Umbilical cord (tissue), 2 donors: Measurements from ENCODE around the gene CD320. TPM values are rescaled to one million over a fixed set of nuclear protein-coding genes. Genes with fewer than 3 reads are reported as not detected.
"Not testable (repeated sequence)": the region's sequence is repeated elsewhere in the genome, so short reads cannot be mapped to it uniquely, and the experiment has no call there.

Experiments
- DNase-seq: peaks from one replicate; pipeline ENCODE4 v3.0.0-alpha.2; 2015; ENCODE audit warnings: low spot score
- total RNA-seq: library from RNA; depleted of rRNA; stranded (reverse); fragments of >200 nt; gene quantifications from one replicate; pipeline ENCODE4 v1.2.3, GENCODE V29; 2014; ENCODE audit warnings: low replicate concordance; ENCODE audit not compliant: insufficient read depth

The CD320 gene
- 4.1 TPM for total RNA-seq

DNA sequence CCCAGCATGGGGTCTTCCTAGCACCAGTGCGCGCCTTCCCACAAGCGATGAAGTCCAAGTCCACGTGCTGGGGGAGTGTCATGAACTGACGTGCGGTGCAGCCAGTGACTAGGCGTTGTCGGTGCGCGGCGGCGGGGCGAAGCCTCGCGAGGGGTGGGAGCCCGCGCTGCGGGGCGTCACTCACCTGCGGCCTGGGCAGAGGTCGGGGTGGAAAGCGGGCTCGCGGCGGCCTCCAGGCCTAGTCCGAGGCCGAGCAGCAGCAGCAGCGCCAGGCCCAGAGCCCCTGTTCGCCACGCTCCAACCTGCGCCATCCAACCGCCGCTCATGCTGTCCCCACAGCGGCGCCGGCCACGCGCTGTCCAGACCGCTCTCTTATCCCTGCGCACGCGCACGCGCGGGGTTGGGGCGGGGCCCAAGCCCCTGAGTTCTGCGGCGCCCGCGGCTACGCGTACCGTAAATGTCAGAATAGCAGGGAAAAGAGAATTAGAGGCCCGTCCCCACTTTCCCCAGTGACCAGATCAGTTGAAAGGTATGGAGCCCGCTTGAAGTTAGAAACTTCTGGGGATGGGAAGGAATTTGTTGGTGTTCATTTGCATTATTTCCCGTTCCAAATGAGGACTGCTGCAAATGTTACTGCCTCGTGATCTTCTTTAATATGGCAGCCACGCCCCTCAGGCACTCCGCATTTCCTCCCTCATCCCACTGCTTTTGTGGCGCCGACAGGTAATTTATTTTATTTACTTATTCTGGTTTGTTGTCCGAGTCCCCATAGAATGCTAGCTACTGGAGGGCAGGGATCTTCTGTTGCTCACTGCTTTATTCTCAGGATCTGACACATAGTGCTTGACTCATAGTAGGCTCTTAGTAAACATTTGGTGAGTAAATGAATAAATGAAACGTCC, at the start of gene CD320:
Gene CD320, minus strand, starts transcription at position 394 of the 902 bp plus-strand sequence. Its CDS starts 68 bp downstream, at position 326.
- peak; percentile 93 for DNase-seq

DNA sequence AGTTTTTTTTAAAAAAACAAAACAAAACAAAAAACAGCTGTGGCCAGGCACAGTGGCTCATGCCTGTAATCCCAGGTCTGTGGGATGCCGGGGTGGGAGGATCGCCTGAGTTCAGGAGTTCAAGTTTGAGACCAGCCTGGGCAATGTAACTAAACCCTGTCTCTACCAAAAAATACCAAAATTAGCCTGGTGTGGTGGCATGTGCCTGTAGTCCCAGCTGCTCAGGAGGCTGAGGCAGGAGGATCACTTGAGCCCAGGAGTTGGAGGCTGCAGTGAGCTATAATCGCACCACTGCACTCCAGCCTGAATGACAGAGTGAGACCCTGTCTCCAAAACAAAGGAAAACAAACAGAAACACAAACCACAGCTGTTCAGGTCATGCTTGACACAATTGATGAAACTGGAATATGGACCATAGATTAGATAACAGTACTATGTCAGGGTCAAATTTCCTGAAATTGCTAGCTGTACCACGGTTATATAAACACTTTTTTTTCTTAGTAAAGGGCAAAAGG, 48.9 kb upstream of the CD320 start:
- no peak for DNase-seq

DNA sequence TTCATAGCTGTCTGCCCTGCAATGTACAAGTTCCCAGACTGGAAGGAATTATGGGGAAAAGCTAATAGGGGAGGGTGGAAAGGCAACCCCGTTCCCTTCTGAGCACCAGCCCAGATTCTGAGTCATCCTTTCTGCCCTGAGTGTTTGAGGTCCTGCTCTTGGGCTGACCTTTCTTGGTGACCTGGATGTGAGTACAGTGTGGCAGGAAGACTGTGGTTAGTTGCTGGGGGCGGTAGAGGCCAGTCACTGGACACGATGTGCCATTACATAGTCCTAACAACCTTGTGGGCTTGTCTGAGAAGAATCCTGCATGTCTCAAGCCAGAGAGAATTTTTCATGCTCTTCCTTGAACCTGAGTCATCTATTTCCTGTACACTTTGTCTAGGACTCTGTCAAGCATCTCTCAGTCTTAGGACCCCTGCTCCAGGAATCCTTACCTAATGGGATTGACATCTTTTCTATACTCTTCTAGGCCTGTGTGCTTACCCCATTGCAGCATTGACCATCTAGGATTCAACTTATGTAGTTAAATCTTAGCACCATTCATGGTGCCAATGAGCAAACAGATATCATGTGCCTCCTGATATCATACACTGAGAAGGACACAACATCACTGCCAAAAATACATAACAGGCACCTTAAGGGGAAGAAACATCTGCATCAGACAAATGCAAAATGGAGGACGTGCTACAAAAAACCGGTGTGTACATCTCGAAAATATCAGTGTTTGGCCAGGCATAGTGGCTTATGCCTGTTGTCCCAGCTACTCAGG, 47.7 kb upstream of the CD320 start:
- DNase-seq = no peak

DNA sequence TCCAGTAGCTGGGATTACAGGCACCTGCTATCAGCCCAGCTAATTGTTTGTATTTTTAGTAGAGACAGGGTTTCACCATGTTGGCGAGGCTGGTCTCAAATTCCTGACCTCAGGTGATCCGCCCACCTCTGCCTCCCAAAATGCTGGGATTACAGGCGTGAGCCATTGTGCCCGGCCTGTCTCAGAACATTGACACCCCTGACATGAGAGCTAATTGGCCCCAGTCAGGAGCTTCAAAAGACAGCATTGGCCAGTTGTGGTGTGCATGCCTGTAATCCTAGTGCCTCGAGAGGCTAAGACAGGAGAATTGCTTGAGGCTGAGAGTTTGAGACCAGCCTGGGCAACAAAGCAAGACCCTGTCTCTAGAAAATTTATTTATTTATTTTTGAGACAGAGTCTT, 44.7 kb upstream of the CD320 start:
- DNase-seq = not testable (repeated sequence)

DNA sequence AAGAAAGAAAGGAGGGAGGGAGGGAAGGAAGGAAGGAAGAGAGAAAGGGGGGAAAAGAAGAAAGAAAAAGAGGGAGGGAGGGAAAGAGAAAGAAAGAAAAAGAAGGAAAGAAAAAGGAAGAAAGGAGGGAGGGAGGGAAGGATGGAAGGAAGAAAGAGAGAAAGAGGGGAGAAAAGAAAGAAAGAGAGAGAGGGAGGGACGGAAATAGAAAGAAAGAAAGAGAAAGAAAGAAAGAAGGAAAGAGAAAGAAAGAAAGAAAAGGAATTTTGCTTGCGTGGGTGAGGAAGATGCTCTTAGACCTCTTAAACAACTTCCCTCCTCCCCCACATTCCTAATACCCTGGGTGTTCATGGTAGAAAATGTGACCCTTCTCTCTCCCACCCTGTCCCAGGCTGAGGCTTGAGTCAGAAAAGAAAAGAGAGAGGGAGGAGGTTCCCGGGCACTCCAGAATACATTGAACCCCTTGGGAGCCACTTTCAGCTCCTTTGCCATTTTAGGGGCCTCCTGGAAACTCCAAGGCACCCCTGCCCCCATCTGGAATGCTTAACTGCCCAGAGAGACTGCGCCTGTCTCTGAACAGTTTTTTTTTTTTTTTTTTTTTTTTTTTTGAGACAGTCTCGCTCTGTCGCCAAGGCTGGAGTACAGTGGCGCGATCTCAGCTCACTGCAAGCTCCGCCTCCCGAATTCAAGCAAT, 44.1 kb upstream of the CD320 start:
- peak; percentile 65 for DNase-seq

DNA sequence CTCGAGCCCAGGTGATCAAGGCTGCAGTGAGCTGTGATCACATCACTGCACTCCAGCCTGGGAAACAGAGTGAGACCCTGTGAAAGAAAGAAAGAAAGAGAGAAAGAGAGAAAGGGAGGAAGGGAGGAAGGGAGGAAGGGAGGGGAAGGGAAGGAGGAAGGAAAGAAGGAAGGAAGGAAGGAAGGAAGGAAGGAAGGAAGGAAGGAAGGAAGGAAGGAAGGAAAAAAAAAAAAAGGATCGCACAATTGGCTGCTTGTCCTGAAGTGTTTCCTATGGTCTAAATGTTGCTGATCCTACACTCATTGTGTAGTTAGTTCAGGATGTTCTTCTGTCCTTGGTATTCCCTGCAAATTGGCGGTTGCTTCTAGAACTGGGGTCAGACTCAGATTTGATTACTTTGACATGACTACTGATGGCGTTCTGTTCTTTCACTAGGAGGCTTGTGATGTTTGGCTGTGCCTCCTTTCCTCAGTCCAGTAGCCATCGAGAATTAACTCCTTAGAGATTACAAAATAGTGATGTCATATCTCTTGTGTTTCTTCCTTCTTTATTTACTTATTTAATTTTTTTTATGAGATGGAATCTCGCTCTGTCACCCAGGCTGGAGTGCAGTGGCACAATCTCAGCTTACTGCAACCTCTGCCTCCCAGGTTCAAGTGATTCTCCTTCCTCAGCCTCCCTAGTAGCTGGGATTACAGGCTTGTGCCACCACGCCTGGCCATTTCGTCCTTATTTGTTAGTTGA, 41.6 kb upstream of the CD320 start:
- DNase-seq = not testable (repeated sequence)

DNA sequence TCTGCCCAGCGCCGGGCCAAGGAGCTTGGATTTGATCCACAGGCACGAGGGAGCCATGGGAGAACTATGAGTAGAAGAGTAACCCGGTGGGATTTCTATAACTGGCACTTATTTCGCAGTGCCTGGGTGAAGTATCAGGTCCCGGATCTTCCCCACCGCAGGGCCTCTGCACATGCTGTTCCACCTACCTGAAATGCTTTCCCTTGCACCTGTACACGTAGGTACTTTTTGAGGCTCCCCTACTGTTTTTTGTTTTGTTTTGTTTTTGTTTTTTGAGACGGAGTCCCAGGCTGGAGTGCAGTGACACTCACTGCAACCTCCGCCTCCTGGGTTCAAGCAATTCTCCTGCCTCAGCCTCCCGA, 35.3 kb upstream of the CD320 start:
- DNase-seq = no peak

DNA sequence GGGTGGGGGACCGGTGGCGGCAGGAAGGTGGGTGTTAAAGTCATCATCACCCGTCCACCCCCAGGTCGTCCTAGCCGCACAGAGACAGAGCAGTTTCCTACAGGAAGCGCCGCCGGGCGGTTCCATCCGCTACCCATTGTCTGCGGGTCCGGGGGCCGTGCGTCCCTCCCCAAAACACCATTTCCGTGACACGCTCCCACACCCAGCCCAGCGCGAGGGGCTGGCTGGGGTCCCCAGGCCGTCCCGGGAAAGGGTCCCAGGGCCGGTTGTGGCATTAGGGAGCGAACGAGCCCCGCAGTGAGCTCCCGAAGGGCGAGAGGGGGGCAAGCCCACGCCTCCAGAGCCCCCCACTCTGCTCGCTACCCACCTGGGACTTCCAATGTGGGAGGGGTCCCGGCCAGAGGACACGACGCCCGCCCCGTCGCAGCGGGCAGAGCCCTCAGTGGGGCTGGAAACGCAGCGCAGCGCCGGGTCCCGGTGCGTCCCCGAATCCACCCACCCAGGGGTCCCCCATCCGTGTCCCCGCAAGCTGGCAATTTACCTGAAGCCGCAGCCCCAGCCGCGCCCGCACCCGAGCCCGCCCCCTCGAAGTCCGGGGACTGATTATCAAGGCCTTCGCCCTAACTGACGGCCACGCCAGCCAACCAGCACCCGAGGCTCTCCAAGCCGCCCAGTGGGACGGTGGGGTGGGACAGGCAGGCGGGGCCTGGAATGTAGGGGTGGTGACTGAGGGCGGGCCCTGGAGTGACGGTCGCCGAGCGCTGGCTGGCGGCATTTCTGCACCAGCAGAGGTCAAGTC, 34.7 kb upstream of the CD320 start, which contains the start of gene KANK3:
Gene KANK3, minus strand, starts transcription at position 579 of the 799 bp plus-strand sequence. CDS start 5,434 bp downstream, outside the sequence.
- peak; percentile 91 for DNase-seq

DNA sequence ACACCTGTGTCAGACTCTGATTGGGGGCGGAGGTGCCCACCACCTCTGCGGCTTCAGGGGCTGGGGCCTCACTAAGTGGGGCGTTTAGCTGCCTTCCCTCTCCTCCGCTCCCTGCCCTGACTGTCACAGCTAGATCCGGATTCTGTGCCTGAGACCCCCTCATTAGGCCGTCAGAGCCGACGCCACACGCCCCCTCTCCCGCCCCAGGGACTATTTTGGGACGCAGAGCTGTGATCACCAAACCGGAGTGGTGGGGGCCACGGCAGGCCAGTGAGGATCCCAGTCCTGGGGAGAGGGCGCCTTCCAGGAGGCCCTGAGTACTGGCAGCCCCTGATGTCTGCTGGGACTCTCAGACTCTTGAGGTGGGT, 34.1 kb upstream of the CD320 start:
- no peak for DNase-seq

DNA sequence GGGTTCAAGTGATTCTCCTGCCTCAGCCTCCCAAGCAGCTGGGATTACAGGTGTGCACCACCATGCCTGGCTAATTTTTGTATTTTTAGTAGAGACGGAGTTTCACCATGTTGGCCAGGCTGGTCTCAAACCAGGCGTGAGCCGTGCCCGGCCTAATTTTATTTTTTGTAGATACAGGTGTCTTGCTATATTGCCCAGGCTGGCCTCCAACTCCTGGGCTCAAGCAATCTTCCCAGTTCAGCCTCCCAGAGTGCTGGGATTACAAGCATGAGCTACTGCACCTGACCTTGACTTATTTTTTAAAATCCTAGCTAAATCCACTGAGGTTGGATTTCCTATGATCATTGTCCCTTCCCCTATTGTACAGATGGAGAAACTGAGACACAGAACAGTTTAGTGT, 33.3 kb upstream of the CD320 start:
- not testable (repeated sequence) for DNase-seq

DNA sequence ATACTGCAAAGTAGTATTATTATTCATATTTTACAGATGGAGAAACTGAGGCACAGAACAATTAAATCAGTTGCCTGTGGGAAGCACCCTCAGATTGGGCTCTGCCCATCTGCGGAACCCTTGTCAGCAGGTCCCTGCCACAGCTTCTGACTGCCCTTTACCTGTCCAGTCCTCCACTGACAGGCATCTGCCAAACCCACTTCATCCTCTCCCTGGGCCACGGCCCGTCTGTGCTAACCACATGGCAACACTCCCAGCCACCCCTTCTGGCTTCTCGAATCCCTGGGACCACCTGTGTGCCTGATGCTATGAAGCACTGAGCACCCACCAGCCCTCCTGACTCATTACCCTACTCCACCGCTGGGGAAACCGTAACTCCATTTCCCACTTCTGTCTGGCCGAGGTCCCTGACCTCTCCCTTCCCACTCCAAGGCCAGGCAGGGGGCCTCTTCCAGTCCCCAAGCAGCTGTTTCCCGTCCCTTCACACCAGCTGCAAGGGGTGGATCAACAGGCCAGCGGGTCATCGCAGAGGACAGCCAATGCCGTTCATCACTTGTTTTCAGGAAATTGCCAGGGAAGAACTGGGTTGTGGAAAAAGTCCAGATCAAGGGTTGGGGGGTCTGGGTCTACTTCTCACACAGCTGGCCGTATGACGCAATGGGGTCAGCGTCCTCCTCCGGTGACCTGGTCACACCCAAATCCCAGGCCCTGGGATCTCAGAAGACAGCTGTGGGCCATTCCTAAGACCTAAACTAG, 32.4 kb upstream of the CD320 start:
- DNase-seq = peak; percentile 30

DNA sequence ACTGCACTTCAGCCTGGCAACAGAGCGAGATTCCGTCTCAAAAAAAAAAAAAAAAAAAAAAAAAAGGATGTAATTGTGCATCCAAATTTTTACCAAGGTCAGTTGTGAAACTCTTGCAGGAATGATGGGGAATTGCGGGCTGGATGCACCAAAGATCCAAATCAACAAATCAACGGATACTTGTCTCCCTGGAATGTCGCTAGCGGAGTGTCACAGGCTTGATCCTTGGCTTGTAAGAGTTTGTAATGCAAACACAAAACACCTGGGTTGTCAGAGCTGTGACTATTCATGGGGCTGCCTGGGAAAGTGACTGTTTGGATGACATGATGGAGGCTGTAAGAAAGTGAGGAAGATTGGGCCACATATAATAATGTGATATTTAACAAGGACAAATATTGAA, 30.7 kb upstream of the CD320 start:
- DNase-seq = no peak

DNA sequence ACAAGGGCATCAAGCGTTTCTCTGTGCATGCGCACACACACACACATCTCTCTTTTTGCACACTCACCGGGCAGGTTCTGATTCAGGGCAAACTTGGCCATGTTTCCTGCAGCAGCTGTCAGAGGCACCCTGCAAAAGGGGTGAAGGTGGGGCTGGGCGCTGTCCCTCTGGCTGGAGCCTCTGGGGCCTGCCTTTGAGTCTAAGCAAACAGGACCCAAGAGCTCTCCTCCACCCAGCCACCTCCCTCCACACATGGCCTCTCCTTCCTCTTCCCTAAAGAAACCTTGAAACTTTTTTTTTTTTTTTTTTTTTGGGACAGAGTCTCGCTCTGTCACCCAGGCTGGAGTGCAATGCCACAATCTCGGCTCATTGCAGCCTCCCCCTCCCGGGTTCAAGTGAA, 29.6 kb upstream of the CD320 start:
- no peak for DNase-seq

DNA sequence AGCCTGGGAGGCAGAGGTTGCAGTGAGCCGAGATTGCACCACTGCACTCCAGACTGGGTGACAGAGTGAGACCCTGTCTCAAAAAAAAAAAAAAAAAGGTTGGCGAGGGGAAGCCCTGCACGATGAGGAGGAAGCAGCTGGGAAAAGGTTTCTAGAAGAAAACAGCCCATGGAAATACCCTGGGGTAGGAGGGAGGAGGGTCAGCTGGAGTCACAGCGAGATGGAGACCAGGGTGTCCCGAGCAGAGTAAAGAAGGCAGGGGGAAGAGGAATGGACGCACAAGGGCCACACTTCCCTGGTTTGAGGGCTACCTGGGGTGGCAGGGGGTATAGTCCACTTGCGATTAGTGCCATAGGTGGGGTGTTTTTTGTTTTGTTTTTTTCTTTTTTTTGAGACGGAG, 28.5 kb upstream of the CD320 start:
- DNase-seq = no peak

DNA sequence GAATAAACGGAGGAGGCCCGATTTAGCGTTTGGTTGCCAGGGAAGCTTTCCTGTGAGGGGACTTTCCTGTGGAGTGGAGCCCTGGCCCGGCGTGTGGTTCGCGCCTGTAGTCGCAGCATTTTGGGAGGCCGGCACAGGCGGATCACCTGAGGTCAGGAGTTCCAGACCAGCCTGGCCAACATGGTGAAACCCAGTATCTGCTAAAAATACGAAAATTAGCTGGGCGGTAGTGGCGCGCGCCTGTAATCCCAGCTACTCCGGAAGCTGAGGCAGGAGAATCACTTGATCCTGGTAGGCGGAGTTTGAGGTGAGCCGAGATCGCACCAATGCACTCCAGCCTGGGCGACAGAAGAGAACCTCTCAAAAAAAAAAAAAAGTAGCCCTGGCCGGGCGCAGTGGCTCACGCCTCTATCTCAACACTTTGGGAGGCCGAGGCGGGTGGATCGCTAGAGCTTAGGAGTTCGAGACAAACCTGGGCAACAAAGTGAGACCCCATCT, 28.0 kb upstream of the CD320 start:
- no peak for DNase-seq

DNA sequence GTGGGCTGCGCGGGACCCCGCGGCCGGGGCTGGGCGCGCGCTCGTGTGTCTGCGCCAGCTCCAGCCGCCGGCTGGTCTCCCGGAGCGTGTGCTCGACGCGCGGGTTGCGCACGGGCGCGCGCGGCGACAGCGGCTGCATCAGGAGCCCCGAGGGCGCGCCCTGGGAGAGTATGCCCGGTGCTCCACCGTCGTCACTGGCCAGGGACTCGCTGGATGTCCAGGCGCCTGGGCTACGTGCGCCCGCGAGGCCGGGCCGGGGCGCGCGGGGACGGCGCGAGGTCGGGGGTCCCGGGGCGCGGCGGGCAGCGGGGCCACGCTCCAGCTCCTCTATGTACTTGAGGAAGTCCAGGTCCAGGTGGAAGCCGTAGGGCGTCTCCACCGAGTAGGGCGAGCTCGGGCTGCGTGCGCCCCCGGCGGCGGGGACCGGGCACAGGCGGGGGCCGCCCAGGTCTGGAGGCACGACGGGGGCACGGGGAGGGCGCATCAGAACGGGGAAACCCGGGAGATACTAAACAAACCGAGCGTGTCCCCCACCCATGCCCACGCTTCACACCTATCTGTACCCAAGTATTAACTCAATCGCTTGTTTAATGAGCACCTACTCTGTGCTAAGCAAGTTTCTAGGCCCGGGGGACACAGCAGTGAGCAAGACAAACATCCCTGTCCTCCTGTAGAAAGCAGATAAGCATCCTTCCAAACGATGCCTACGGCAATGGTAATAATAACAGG, 27.3 kb upstream of the CD320 start:
- no peak for DNase-seq

DNA sequence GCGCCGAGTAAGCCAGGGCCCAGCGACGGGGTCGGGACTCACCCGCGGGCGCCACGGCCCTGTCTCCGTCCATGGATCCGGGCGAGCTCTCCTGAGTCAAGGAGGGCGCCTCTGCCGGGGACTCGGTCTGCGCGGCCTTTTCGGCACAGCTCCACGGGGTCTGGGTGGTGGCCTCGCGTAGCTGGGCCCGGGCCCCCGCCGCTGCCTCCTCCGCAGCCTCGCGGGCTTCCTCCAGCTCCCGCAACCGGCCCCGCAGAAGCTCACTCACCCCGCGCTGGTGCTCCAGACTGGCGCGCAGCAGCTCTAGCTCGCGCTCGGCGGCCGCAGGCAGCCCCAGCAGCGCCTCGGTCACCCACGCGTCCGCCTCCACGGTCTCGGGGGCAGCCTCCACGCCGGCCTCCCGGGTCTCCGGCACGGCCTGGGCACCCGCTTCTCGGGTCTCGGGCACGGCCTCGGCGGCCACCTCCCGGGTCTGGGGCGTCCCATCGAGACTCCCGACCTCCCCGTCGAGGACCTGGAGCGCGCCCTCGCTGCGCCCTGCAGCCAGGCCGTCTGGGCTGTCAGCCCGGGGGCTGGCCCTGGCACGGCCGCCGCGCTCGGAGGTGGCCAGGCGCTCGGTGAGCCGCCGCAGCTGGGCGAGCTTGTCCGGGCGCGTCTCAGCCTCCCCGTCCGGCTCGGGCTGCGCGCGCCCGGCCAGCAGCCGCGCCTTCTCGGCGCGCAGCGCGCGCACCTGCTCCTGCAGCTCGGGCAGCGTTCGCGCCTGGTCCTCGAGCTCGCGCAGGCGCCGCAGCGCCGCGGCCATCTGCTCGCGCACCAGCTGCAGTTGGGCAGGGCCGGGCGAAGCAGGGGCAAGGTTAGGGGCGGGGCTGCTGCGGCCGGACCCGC, 26.5 kb upstream of the CD320 start:
- DNase-seq = peak; percentile 61
